HepG2 (cell line): ENCODE results near the gene ATXN2. TPM values are rescaled to one million over a fixed set of nuclear protein-coding genes. Genes with fewer than 3 reads are reported as not detected.

Experiments used
- ATAC-seq: fragments of 200-7000 bp; cut with Tn5 transposase; 3 replicates; pipeline ENCODE4 v1.9.1; 2020; ENCODE audit warnings: mild to moderate bottlenecking, moderate library complexity
- BruUV-seq: library from RNA; stranded (reverse); fragments of 400-500 nt; replicated peaks from 2 replicates; lab custom pipeline; 2021; lab: Mats Ljungman, UMichigan
- CTCF ChIA-PET: fragments of 300-600 bp; formaldehyde crosslinking; extraction: SDS; loops from one replicate; lab custom pipeline; 2021; ENCODE audit warnings: low total read pairs, inconsistent platforms, low intra/inter-chr PET ratio; lab: Yijun Ruan, JAX
- POLR2A ChIA-PET: fragments of 350-600 bp; sonication (Branson Sonifier 250); formaldehyde crosslinking; loops from one replicate; lab custom pipeline; 2020; ENCODE audit warnings: antibody characterized with exemption, inconsistent platforms; lab: Yijun Ruan, JAX
- DNase-seq: peaks from one replicate; pipeline ENCODE4 v3.0.0-alpha.2; 2015; ENCODE audit warnings: low spot score
- FAIRE-seq: peaks from 3 replicates; lab custom pipeline; 2011; peaks lifted over from hg19 to GRCh38; lab: Jason Lieb, UNC
- H2AFZ ChIP-seq: one replicate; pipeline ENCODE4 v1.6.1; 2011; ENCODE audit warnings: low read length, inconsistent platforms
- H3K27ac ChIP-seq: fragments of 300-600 bp; 3 replicates; pipeline ENCODE4 v1.8.0; 2011; ENCODE audit warnings: mixed run types, mild to moderate bottlenecking, mixed read lengths, low read length, inconsistent platforms; ENCODE audit not compliant: insufficient read depth; ENCODE audit errors: extremely low read length
- H3K27me3 ChIP-seq, 2 experiments: fragments of 200-600 bp in 1 of 2; 2 replicates in 1 of 2; 3 replicates in 1 of 2; pipeline versions ENCODE4 v1.6.0 to v1.8.0; 2011; ENCODE audit warnings: low read length in 2 of 2, mild to moderate bottlenecking in 2 of 2, moderate library complexity in 2 of 2, inconsistent platforms in 1 of 2; ENCODE audit not compliant: insufficient read depth in 2 of 2, control insufficient read depth in 1 of 2
- H3K36me3 ChIP-seq, 2 experiments: fragments of 200-600 bp in 1 of 2; replicated peaks in 1 of 2; 2 replicates in 1 of 2; 3 replicates in 1 of 2; pipeline versions ENCODE4 v1.5.1 to v1.8.0; 2011; ENCODE audit warnings: low read length in 2 of 2, inconsistent platforms in 1 of 2; ENCODE audit not compliant: insufficient read depth in 2 of 2, control insufficient read depth in 1 of 2
- H3K4me1 ChIP-seq: 2 replicates; pipeline ENCODE4 v1.5.1; 2012; ENCODE audit warnings: low read length, inconsistent platforms; ENCODE audit not compliant: insufficient read depth
- H3K4me2 ChIP-seq: 2 replicates; pipeline ENCODE4 v1.6.0; 2011; ENCODE audit warnings: low read depth, low read length, inconsistent platforms
- H3K4me3 ChIP-seq, 3 experiments: fragments of 200-600 bp in 1 of 3; sonication (generic), shearing (Covaris generic) in 1 of 3; replicated peaks in 1 of 3; 2 replicates each; pipeline ENCODE4 v1.5.1; 2011 to 2016; ENCODE audit warnings: low read length in 3 of 3, inconsistent platforms in 2 of 3, low read depth in 2 of 3, mild to moderate bottlenecking in 2 of 3, control low read depth in 1 of 3, mixed read lengths in 1 of 3; ENCODE audit not compliant: insufficient read depth in 1 of 3
- H3K79me2 ChIP-seq: one replicate; pipeline ENCODE4 v1.6.1; 2011; ENCODE audit warnings: low read length, inconsistent platforms; ENCODE audit not compliant: insufficient read depth
- H3K9ac ChIP-seq: 2 replicates; pipeline ENCODE4 v1.6.0; 2011; ENCODE audit warnings: mild to moderate bottlenecking, low read depth, low read length, inconsistent platforms; ENCODE audit not compliant: insufficient read depth
- H3K9me3 ChIP-seq: 2 replicates; pipeline ENCODE4 v1.5.1; 2012; ENCODE audit warnings: mild to moderate bottlenecking, low read length
- H4K20me1 ChIP-seq: 2 replicates; pipeline ENCODE4 v1.6.0; 2011; ENCODE audit warnings: inconsistent platforms, mild to moderate bottlenecking, low read length, moderate library complexity; ENCODE audit not compliant: insufficient read depth
- MXD3 ChIP-seq: IDR thresholded peaks from 2 replicates; pipeline ENCODE4 v1.6.1; 2016; ENCODE audit warnings: mild to moderate bottlenecking, missing biosample characterization, missing genetic modification reagents
- POLR2A ChIP-seq, 2 experiments: IDR thresholded peaks; 2 replicates each; pipeline ENCODE4 v1.6.1; 2011; ENCODE audit warnings: low read depth in 2 of 2, low read length in 2 of 2, mild to moderate bottlenecking in 1 of 2, moderate library complexity in 1 of 2; ENCODE audit not compliant: insufficient read depth in 1 of 2
- RBM22 ChIP-seq: fragments of 200-400 bp; formaldehyde crosslinking; optimal IDR thresholded peaks from 2 replicates; pipeline ENCODE3; 2017; ENCODE audit warnings: mild to moderate bottlenecking, low read length, moderate library complexity
- SSRP1 ChIP-seq: IDR thresholded peaks from 2 replicates; pipeline ENCODE4 v1.6.1; 2016; ENCODE audit warnings: control low read depth
- WGBS: methylation state at CpG from one replicate; pipeline ENCODE4 v1.1.6; 2017; ENCODE audit warnings: low lambda C conversion rate; 5-methylcytosine and 5-hydroxymethylcytosine counted together
- in situ Hi-C: cut with HindIII; loops from 2 replicates; pipeline ENCODE4 v1.10.0; 2017; ENCODE audit warnings: low pct_unique_long_range_greater_than_20kb; ENCODE audit not compliant: extremely low pct_ligation_motif_present
- intact Hi-C: fragments of 100-400 bp; cut with micrococcal nuclease; formaldehyde crosslinking; loops from one replicate; pipeline ENCODE4 v1.10.0; 2022; ENCODE audit not compliant: unreplicated experiment
- polyA plus RNA-seq, 8 experiments: library from polyadenylated mRNA; depleted of rRNA in 3 of 8; stranded (reverse) in 7 of 8; unstranded in 1 of 8; fragments of >200 nt; fragmentation: Illumina TruSeq in 4 of 8; extraction: Trizol in 4 of 8; gene quantifications; 2 replicates each; pipeline versions ENCODE4 v1.2.1 to v1.2.3, GENCODE V29; 2011 to 2016; ENCODE audit warnings: low read depth in 4 of 8, missing spikeins in 1 of 8, mixed read lengths in 1 of 8; ENCODE audit not compliant: insufficient read depth in 1 of 8
- total RNA-seq, 5 experiments: library from RNA; depleted of rRNA; stranded (reverse); fragments of >200 nt; fragmentation: Illumina TruSeq; extraction: Trizol; gene quantifications; 2 replicates each; pipeline ENCODE4 v1.2.3, GENCODE V29; 2016; ENCODE audit warnings: low read depth in 1 of 5

The ATXN2 gene
- total and polyA plus RNA-seq, 2 of the 13 experiments (the other 11 are each of a cell fraction or from before 2014, with no cell fraction given): 18.1 to 27.1 TPM

- DNase-seq (no peak), FAIRE-seq (no peak), ATAC-seq (no peak)
- Histone ChIP-seq H2AFZ (no peak overlapping the region), H3K9ac (no peak overlapping the region), H3K79me2 (no peaks in the 10 kb centered on the region), H3K4me1 (no peaks in the 10 kb centered on the region), H4K20me1 (0 out of 2 replicates have a peak, but pooled peaks cover 13% of the 10 kb centered on the region), H3K4me2 (no peak overlapping the region), H3K4me3 (no peak overlapping the region), H3K9me3 (no peaks in the 10 kb centered on the region), H3K36me3 (peaks cover 18 to 54% of the 10 kb centered on the region in 2 experiments; a peak in 4 of 5 replicates), H3K27me3 (no peaks in the 10 kb centered on the region; a peak in 1 of 5 replicates), H3K27ac (no peak overlapping the region)
- in situ Hi-C loops: no loop called here
- 0 out of 2 replicates have a peak, but pooled peaks have one; percentile 15 for TF ChIP-seq SSRP1
- no peak for TF ChIP-seq MXD3 (CRISPR knock-in tag)
- ChIA-PET POLR2A (no interaction called here), CTCF (no interaction called here)
- WGBS: 98% methylated on average over 3 of the region's 3 CpGs
- intact Hi-C loops: no loop called here
- no TSS peak for BruUV-seq
These were observed 158.5 kb downstream of the ATXN2 start for GRCh38 chr12:111440631-111441030.

DNA sequence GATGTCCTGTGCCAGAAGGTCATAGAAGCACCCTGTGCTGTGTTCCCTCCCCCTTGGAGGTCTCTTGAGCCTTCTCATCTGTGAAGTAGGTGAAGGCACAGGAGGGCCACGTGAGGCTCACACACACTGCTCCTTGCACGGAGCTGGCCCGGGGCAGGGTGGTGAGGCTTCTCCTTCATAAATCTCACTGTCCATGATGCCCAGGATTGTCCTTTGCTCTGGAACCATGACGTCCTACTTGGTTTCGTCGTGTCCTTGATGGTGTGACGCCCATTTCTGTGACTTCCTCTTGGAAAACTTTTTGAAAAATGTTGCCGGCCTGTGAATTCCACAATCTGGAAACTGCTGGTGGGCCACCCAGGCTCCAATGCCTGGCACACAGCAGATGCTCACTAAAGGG lies 159.0 kb downstream of the ATXN2 start:
- in situ Hi-C loops: no loop called here
- CTCF ChIA-PET: no interaction called here
- Histone ChIP-seq H4K20me1 (0 out of 2 replicates have a peak, but pooled peaks cover 8% of the 10 kb centered on the region), H2AFZ (no peak overlapping the region), H3K9me3 (no peaks in the 10 kb centered on the region), H3K27ac (no peak overlapping the region), H3K4me2 (no peak overlapping the region)
- ATAC-seq (no peak), FAIRE-seq (no peak), DNase-seq (no peak)
- TF ChIP-seq RBM22 (peak; percentile 69), POLR2A (IDR thresholded peaks at IDR 0.05; ENCODE audit: insufficient read depth in 1 of 2, low read depth in 2 of 2, low read length in 2 of 2) (no peak)
- TF ChIP-seq, all 625 proteins: peak for 1
- intact Hi-C loops: no loop called here
- Histone ChIP-seq H3K4me1 (no peaks in the 10 kb centered on the region), H3K79me2 (no peaks in the 10 kb centered on the region), H3K4me3 (no peak overlapping the region), H3K27me3 (no peaks in the 10 kb centered on the region; a peak in 1 of 5 replicates), H3K36me3 (peaks cover 16 to 49% of the 10 kb centered on the region in 2 experiments; a peak in 4 of 5 replicates), H3K9ac (no peak overlapping the region)
- POLR2A ChIA-PET: no interaction called here
- 97% methylated on average over 8 of the region's 8 CpGs for WGBS
- BruUV-seq: no TSS peak
